T follicular helper cell (primary cell): Measurements from ENCODE around the gene CABP7.

Experiments
- DNase-seq: peaks from one replicate; pipeline ENCODE4 v3.0.0-alpha.2; 2020; ENCODE audit warnings: low read depth

Gene CABP7

GRCh38 chr22:29702000-29702930, 17.5 kb upstream of the CABP7 start:
- DNase-seq = no peak

- no peak for DNase-seq
Measured at GRCh38 chr22:29702931-29703501, 16.8 kb upstream of the CABP7 start.

- no peak for DNase-seq
Measured at GRCh38 chr22:29703569-29704195, 16.1 kb upstream of the CABP7 start.

GRCh38 chr22:29704528-29705285, 15.1 kb upstream of the CABP7 start:
- no peak for DNase-seq

GRCh38 chr22:29705651-29706050, 14.2 kb upstream of the CABP7 start:
- no peak for DNase-seq

GRCh38 chr22:29706486-29706885, 13.3 kb upstream of the CABP7 start:
- DNase-seq = no peak

GRCh38 chr22:29707010-29707409, 12.8 kb upstream of the CABP7 start:
- DNase-seq = no peak

GRCh38 chr22:29707471-29707870, 12.3 kb upstream of the CABP7 start:
- DNase-seq = no peak

GRCh38 chr22:29710193-29710592, 9.6 kb upstream of the CABP7 start:
- DNase-seq = no peak

- no peak for DNase-seq
Measured at GRCh38 chr22:29710922-29711593, 8.7 kb upstream of the CABP7 start.

GRCh38 chr22:29712119-29712518, 7.7 kb upstream of the CABP7 start:
- DNase-seq = no peak

GRCh38 chr22:29713156-29713727, 6.6 kb upstream of the CABP7 start:
- DNase-seq = no peak

GRCh38 chr22:29715240-29715639, 4.6 kb upstream of the CABP7 start:
- no peak for DNase-seq

GRCh38 chr22:29715705-29716104, 4.1 kb upstream of the CABP7 start:
- no peak for DNase-seq

GRCh38 chr22:29716814-29717545, 2.8 kb upstream of the CABP7 start:
- no peak for DNase-seq

- no peak for DNase-seq
Measured at GRCh38 chr22:29717789-29718188, 2.0 kb upstream of the CABP7 start.

- no peak for DNase-seq
Measured at GRCh38 chr22:29718949-29719898, 579 bp upstream of the CABP7 start.

GRCh38 chr22:29720811-29721323, 1.1 kb downstream of the CABP7 start:
- DNase-seq = no peak

GRCh38 chr22:29722151-29722550, 2.3 kb downstream of the CABP7 start:
- DNase-seq = no peak
